HG02588 (cell line): ENCODE data around the gene C5orf47.
"Not testable (repeated sequence)": the region's sequence is repeated elsewhere in the genome, so short reads cannot be mapped to it uniquely, and the experiment has no call there.

ENCODE experiments used
- ATAC-seq: cut with Tn5 transposase; IDR thresholded peaks from one replicate; pipeline ENCODE4 v1.9.1; 2021; ENCODE audit warnings: mild to moderate bottlenecking, moderate library complexity; ENCODE audit not compliant: unreplicated experiment

C5orf47 gene

GRCh38 chr5:173969167-173970049, 19.6 kb upstream of the C5orf47 start:
- no peak for ATAC-seq

- ATAC-seq, result no peak
Observed at GRCh38 chr5:173970878-173971650, 17.9 kb upstream of the C5orf47 start.

GRCh38 chr5:173971681-173972345, 17.2 kb upstream of the C5orf47 start:
- no peak for ATAC-seq

DNA sequence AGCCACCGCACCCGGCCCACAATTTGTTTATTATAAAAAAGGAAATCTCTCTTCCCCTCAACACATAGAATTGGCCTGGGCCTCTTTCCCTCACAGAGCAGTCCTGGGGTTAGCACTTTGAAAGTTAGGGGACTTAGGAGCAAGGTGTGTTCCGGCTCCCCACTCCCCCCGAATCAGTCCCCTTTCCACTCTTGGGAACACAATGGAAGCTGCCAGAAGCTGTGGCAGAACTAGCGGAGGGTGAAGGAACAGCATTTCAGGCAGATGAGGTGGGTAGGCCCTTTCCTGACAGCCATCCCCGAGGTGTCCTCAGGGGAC, 16.4 kb upstream of the C5orf47 start:
- no peak for ATAC-seq

DNA sequence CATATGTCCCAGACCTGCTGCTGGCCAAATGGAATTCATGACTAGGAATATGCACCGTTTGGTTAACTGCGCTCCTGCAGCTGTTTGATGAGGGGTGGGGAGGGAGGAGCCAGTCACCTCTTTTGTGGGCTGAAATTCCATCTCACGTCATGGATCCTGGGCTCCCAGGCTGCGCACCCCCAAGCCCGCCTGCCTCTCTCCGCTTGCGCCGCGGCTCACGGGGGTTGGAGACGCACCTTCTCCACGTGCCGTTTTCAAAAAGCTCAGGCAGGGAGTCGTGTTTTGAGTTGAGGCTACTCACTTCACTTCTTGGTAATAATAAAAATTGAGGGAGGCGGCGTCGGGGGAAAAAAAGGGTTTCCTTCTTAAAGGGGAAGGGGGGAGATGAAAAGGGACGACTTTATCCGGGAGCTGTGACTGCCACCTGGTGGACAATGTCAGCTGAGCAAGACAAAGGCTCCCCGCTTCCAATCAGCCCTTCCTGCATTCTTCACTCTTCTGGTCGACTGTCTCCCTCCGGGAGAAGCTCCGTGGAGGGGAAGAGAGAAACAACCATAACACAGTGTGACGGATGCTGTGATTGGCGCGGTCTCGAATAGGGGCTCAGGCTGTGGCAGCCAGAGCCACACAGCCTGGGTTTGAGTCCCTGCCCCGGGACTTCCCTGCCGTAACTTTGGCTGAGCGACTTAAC, 15.9 kb upstream of the C5orf47 start:
- peak; percentile 67 for ATAC-seq

GRCh38 chr5:173973616-173973969, 15.4 kb upstream of the C5orf47 start:
- peak; percentile 29 for ATAC-seq

DNA sequence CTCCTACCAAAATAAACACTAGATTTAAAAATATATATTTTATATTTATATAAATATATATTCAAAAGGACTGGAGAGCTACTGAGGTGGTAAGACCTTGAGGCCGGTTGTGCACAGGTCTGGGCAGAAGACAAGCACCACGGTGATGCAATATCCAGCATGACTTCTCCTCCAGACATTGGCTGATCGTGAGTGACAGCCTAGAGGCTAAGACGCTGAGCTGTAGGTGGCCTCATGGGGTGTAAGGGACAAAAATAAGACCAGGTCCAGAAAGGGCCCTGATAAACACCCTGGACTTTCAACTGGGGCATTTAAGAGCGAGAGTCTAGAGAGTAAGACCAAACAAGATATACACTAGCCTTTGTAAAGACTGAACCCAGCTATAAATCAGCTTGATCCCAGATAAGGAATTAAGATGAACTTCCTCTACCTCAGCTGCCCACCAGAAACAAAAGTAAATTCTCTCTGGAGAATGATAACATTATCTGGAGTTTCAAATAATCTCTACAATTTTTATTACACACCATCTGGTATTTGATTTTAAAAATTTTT, 14.2 kb upstream of the C5orf47 start:
- ATAC-seq, result no peak

GRCh38 chr5:173981185-173981761, 7.7 kb upstream of the C5orf47 start:
- ATAC-seq, result no peak

GRCh38 chr5:173984218-173984617, 4.8 kb upstream of the C5orf47 start:
- ATAC-seq, result no peak

DNA sequence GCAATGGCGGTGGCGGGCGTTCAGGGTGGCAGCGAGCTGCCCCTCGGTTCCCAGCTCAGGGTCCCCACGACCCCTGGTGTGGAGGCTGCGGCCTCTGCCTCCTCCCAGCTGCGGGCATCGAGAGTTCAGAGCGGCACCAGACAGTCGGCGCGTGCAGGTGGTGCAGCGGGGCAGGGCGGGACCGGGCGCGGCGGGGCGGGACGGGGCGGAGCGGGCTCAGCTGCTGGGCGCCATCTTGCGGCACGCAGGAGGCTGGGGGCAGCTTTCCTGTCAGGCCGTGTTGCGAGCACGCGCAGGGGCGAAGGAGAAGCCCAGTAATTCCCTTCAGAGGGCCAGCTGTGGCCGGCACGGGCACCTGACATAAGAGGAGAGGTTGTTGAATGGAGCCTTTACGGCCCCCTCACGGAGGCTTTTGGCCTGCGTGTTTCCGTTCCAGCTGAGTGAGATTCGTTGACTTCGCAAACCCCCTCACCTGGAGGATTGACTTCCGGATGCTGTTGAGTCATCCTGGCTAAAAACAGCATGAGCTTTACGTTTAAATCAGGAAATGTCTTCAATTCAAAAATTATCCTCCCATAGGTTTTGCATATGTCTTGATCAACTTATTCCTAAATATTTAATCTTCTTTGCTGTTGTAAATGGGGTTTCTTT, 587 bp downstream of the C5orf47 start:
- ATAC-seq, result no peak

GRCh38 chr5:173997331-173997730, 8.4 kb downstream of the C5orf47 start:
- ATAC-seq, result no peak

DNA sequence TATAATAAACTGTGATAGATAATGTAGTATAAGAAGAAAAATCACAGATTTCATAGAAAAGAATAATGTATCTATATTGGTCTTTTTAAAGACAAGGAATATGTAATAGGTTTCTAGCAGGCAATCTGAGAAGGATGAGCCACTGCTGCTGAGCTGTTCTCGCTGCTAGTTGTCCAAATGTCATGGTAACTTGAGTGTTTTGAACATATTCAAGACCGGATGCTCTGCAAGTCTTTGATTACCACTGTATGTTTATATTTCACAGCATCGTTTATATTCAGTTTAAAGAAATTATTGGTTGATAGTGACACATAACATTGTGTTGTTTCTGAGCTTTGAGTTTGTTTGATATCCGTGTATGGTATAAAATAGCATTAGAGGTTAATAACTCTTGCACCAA, 9.6 kb downstream of the C5orf47 start:
- ATAC-seq, result no peak

- no peak for ATAC-seq
Observed at GRCh38 chr5:174000076-174000475, 11.1 kb downstream of the C5orf47 start.

DNA sequence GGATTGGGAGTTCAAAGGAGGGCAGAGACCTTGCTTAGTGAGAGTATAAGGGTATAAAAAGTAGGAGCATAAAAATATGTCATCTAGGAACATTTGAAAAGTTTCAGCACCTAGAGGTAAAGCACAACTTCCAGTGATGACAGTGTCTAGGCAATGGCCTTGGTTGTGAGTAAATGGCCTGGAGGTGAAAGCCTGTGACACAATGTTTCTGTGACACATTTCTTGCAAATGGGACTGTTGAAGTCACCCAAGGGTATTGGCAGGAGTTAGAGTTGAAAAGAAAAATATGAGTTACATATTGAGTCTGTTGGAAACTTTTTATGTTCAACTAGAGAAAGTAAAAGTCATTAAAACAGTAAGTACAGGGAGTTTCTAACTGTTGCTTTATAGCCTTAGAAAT, 14.8 kb downstream of the C5orf47 start:
- no peak for ATAC-seq

DNA sequence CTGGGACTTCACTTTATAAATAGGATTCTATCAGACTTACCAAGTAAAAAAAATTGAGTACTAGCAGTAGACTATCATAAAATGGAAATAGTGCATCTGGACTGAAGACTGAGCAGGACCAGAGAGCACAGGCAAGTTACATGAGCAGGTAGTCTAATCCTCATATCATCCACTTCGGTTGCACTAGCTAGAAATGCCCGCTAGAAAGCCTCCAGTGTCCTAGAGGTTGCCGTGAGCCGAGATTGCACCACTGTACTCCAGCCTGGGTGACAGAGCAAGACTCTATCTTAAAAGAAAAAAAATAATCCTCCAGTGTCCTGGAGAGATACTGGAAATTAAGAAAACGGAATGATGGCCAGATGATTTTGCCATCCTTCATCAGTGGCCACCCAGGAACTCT, 20.0 kb downstream of the C5orf47 start:
- ATAC-seq, result no peak

DNA sequence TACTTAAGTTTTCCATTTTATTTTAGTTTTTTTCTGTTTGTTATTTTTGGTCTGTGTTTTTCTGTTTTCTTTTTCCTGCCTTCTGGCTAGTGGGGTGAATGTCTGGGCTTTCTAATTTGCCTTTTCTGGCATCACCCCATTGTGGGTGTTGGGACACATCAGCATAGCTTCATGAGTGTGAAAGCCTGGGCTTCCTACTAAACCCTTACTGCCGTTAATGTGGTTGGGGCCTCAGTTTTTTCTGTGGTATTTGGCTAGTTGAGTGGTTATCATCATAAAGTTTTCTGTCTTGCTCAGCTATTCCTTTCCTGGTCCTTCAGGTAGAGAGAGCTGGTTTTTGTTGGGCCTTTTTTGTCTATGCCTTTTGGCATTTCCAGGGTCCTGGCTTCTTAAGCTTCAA, 21.4 kb downstream of the C5orf47 start:
- ATAC-seq, result no peak

GRCh38 chr5:174011441-174011840, 22.5 kb downstream of the C5orf47 start:
- no peak for ATAC-seq

DNA sequence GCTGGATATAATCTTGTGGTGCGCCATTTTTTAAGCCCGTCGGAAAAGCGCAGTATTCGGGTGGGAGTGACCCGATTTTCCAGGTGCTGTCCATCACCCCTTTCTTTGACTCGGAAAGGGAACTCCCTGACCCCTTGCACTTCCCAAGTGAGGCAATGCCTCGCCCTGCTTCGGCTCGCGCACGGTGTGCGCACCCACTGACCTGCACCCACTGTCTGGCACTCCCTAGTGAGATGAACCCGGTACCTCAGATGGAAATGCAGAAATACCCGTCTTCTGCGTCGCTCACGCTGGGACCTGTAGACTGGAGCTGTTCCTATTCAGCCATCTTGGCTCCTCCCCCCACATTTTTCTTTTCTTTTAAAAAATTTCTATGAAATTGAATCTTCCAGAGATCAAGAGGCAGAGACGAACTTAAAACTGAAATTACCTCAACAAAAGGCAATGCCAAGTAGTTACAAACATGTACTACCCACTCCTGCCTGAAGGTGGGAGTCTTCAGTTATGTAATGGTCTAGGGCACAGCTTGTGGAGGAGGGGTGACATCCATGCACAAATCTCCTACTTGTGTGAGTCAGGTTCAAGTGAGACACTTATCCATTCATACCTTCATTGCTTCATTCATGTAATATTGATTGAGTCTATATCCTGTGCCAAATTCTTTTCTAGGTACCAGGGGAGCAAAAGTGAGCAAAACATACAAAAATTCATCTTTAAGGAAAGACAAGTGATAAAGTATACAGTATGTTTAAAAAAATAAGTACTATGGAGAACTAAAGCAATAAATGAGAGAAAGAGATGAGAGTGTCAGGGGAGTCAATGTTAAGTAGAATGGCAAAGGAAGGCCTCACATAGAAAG, 31.3 kb downstream of the C5orf47 start:
- not testable (repeated sequence) for ATAC-seq

DNA sequence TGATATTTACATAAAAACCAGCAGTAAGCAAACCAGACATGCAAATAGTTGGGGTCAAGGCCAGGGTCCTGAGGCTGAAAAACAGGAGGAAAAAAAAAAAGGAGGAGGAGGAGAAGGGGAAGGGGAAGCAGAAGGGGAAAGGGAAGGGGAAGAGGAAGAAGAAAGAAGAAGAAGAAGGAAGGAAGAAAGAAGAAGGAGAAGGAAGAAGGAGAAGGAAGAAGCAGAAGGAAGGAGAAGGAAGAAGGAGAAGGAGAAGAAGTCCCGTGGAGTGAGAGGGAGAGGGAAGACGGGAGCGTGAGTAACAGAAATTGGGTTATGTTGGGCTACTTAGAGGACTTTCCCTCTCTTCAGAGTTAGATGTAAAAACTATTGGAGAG, 31.9 kb downstream of the C5orf47 start:
- no peak for ATAC-seq
